OCI-LY7 (cell line): ENCODE measurements around the gene HNRNPU. TPM values are rescaled to one million over a fixed set of nuclear protein-coding genes. Genes with fewer than 3 reads are reported as not detected.

Experiments
- BruUV-seq: library from RNA; stranded (reverse); fragments of 400-500 nt; replicated peaks from 2 replicates; lab custom pipeline; 2021; lab: Mats Ljungman, UMichigan
- CTCF ChIA-PET: fragments of 300-600 bp; sonication (Branson Sonifier 250); formaldehyde crosslinking; loops from one replicate; lab custom pipeline; 2022; ENCODE audit warnings: antibody characterized with exemption; ENCODE audit not compliant: unreplicated experiment; lab: Charles Lee
- POLR2A ChIA-PET: fragments of 300-600 bp; sonication (Branson Sonifier 250); formaldehyde crosslinking; loops from one replicate; lab custom pipeline; 2022; ENCODE audit warnings: antibody characterized with exemption; lab: Charles Lee
- DNase-seq: peaks from one replicate; pipeline ENCODE4 v3.0.0-alpha.2; 2015; ENCODE audit warnings: low spot score
- H2AFZ ChIP-seq: fragments of 200-600 bp; sonication (generic), shearing (Covaris generic); 2 replicates; pipeline ENCODE4 v1.6.1; 2014; ENCODE audit warnings: mild to moderate bottlenecking, antibody characterized with exemption, low read length, moderate library complexity
- H3K27ac ChIP-seq: fragments of 200-600 bp; sonication (generic); 2 replicates; pipeline ENCODE4 v1.5.1; 2014; ENCODE audit warnings: mixed run types, low read depth, mild to moderate bottlenecking, moderate library complexity, low read length, inconsistent platforms; ENCODE audit not compliant: poor library complexity, severe bottlenecking
- H3K36me3 ChIP-seq: fragments of 200-600 bp; sonication (generic); 2 replicates; pipeline ENCODE4 v1.6.1; 2014; ENCODE audit warnings: mild to moderate bottlenecking, antibody characterized with exemption, low read length, moderate library complexity, mixed read lengths; ENCODE audit not compliant: insufficient read depth
- H3K4me1 ChIP-seq: fragments of 200-600 bp; sonication (generic); 2 replicates; pipeline ENCODE4 v1.5.1; 2014; ENCODE audit warnings: mild to moderate bottlenecking, low read length; ENCODE audit not compliant: insufficient read depth, poor library complexity, severe bottlenecking
- H3K4me2 ChIP-seq: fragments of 200-600 bp; sonication (generic); 2 replicates; pipeline ENCODE4 v1.6.1; 2014; ENCODE audit warnings: mild to moderate bottlenecking, low read length
- H3K4me3 ChIP-seq: fragments of 200-600 bp; sonication (generic); 2 replicates; pipeline ENCODE4 v1.5.1; 2014; ENCODE audit warnings: mild to moderate bottlenecking, low read depth, low read length; ENCODE audit not compliant: poor library complexity, severe bottlenecking
- H3K79me2 ChIP-seq: fragments of 200-600 bp; sonication (generic); 2 replicates; pipeline ENCODE4 v1.6.1; 2016; ENCODE audit warnings: low read depth, mild to moderate bottlenecking, low read length, moderate library complexity, mixed read lengths; ENCODE audit not compliant: insufficient read depth
- H3K9me2 ChIP-seq: fragments of 200-600 bp; sonication (generic); 2 replicates; pipeline ENCODE4 v1.6.1; 2016; ENCODE audit warnings: mild to moderate bottlenecking, low read length, mixed read lengths; ENCODE audit not compliant: insufficient read depth
- H3K9me3 ChIP-seq: fragments of 200-600 bp; sonication (generic); 2 replicates; pipeline ENCODE4 v1.6.1; 2014; ENCODE audit warnings: mild to moderate bottlenecking, mixed run types, low read length, mixed read lengths
- H4K20me1 ChIP-seq: fragments of 200-600 bp; sonication (generic); 2 replicates; pipeline ENCODE4 v1.6.1; 2014; ENCODE audit warnings: mild to moderate bottlenecking, antibody characterized with exemption, low read length, moderate library complexity, mixed read lengths; ENCODE audit not compliant: insufficient read depth
- CTCF ChIP-seq: fragments of 200-600 bp; sonication (generic); conservative IDR thresholded peaks from 2 replicates; pipeline ENCODE4 v1.5.1; 2014; ENCODE audit warnings: mild to moderate bottlenecking, antibody characterized with exemption, low read length, moderate library complexity, mixed read lengths
- EZH2phosphoT487 ChIP-seq: fragments of 200-600 bp; sonication (generic); IDR thresholded peaks from 2 replicates; pipeline ENCODE4 v1.6.1; 2018; ENCODE audit warnings: low read depth, borderline replicate concordance, mild to moderate bottlenecking, mixed run types, antibody characterized with exemption, low read length, moderate library complexity, mixed read lengths
- intact Hi-C: fragments of 100-400 bp; cut with micrococcal nuclease; formaldehyde crosslinking; loops from one replicate; pipeline ENCODE4 v1.10.0; 2022; ENCODE audit not compliant: unreplicated experiment
- total RNA-seq, 2 experiments: library from RNA; depleted of rRNA in 1 of 2; stranded (reverse); fragments of >200 nt in 1 of 2; shearing (Covaris generic) in 1 of 2; gene quantifications; 2 replicates each; pipeline ENCODE4 v1.2.3, GENCODE V29; 2014 to 2022

Gene HNRNPU
- total RNA-seq, 2 experiments from 2014 or later: 426 to 650 TPM

GRCh38 chr1:244876228-244876910, 12.0 kb upstream of the HNRNPU start:
- H3K4me3 ChIP-seq: no peak overlapping the region
- CTCF ChIA-PET: no interaction called here
- intact Hi-C loops: no loop called here
- no peaks in the 10 kb centered on the region for H3K9me3 ChIP-seq
- H4K20me1 ChIP-seq: no peaks in the 10 kb centered on the region
- no peak for TF ChIP-seq EZH2phosphoT487
- no peak for TF ChIP-seq CTCF
- no peak for DNase-seq
- H3K4me1 ChIP-seq: no peaks in the 10 kb centered on the region
- H3K36me3 ChIP-seq: no peaks in the 10 kb centered on the region
- no peaks in the 10 kb centered on the region for H3K79me2 ChIP-seq
- no peak overlapping the region for H3K27ac ChIP-seq
- no TSS peak for BruUV-seq
- POLR2A ChIA-PET: interaction anchor here (0.6 to 0.7 kb wide), 3 partner anchors 12 to 369 kb away, joined by 3 read pairs; partner anchors contain the start of gene HNRNPU
- no peak overlapping the region for H2AFZ ChIP-seq
- H3K4me2 ChIP-seq: no peak overlapping the region
- no peaks in the 10 kb centered on the region for H3K9me2 ChIP-seq

GRCh38 chr1:244874974-244875579, 10.7 kb upstream of the HNRNPU start:
- Histone ChIP-seq H4K20me1 (no peaks in the 10 kb centered on the region), H3K9me2 (no peaks in the 10 kb centered on the region), H2AFZ (no peak overlapping the region), H3K4me2 (no peak overlapping the region), H3K36me3 (no peaks in the 10 kb centered on the region), H3K79me2 (no peaks in the 10 kb centered on the region), H3K27ac (no peak overlapping the region), H3K4me1 (peaks cover 2% of the 10 kb centered on the region), H3K9me3 (no peaks in the 10 kb centered on the region), H3K4me3 (no peak overlapping the region)
- no peak for DNase-seq
- ChIA-PET POLR2A (interaction anchor here (0.6 to 1.2 kb wide), 7 partner anchors 9 to 280 kb away, joined by 3 to 4 read pairs (median 3); partner anchors contain the start of gene HNRNPU), CTCF (interaction anchor here (1.0 kb wide), 1 partner anchor 11 kb away, joined by 3 read pairs; the partner anchor contains the start of gene HNRNPU)
- no TSS peak for BruUV-seq
- TF ChIP-seq EZH2phosphoT487 (no peak), CTCF (no peak)
- intact Hi-C loops: no loop called here
